ENCODE results near the gene TMEM131.

DNA sequence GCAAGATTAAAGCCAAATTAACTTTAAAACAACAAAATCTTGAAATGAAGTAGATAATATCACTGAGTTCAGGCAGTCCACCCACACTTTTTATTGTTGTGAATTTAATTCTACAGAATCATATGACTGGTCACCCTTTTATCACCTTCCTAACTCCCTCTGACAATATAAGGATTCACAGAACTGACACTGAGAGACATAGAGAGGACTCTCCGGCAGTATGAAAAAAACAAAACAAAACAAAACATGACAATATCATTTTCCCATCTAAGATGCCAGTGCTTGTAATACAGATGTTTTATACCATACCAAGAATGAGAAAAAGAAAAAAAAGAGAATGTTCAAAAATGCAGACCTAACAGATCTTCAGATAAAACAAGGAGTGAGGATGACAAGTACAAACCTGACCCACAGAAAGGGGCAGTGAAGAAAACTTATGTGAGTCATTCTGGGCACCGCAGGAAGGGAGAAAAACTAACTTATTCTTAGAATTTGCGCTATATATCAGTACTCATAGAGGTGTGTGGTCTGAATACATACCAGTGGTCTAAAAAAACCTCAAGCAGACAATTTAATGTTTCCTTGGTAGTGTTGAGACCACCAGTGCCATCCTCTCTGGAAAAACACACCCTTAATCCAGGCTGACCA lies 145.7 kb downstream of the TMEM131 start:
- TF ChIP-seq, protein P1, sequence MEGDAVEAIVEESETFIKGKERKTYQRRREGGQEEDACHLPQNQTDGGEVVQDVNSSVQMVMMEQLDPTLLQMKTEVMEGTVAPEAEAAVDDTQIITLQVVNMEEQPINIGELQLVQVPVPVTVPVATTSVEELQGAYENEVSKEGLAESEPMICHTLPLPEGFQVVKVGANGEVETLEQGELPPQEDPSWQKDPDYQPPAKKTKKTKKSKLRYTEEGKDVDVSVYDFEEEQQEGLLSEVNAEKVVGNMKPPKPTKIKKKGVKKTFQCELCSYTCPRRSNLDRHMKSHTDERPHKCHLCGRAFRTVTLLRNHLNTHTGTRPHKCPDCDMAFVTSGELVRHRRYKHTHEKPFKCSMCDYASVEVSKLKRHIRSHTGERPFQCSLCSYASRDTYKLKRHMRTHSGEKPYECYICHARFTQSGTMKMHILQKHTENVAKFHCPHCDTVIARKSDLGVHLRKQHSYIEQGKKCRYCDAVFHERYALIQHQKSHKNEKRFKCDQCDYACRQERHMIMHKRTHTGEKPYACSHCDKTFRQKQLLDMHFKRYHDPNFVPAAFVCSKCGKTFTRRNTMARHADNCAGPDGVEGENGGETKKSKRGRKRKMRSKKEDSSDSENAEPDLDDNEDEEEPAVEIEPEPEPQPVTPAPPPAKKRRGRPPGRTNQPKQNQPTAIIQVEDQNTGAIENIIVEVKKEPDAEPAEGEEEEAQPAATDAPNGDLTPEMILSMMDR (conservative IDR thresholded peaks at IDR 0.05) = no peak
- no peak for TF ChIP-seq ZFX (IDR thresholded peaks at IDR 0.05)
